Left ventricle myocardium inferior (tissue), 1 donor: ENCODE data around the gene MYO16. TPM values are rescaled to one million over a fixed set of nuclear protein-coding genes. Genes with fewer than 3 reads are reported as not detected.

Experiments
- DNase-seq: peaks from one replicate; pipeline ENCODE4 v3.0.0-alpha.2; 2020
- H3K27ac ChIP-seq: fragments of 200-600 bp; replicated peaks from 2 replicates; pipeline ENCODE4 v1.8.0; 2021
- H3K27me3 ChIP-seq: fragments of 200-600 bp; 2 replicates; pipeline ENCODE4 v1.8.0; 2021; ENCODE audit warnings: low read depth
- H3K36me3 ChIP-seq: fragments of 200-600 bp; 2 replicates; pipeline ENCODE4 v1.8.0; 2021
- H3K4me1 ChIP-seq: fragments of 200-600 bp; 2 replicates; pipeline ENCODE4 v1.8.0; 2021
- H3K4me3 ChIP-seq: fragments of 200-600 bp; 2 replicates; pipeline ENCODE4 v1.8.0; 2021; ENCODE audit warnings: mild to moderate bottlenecking, moderate library complexity
- H3K9me3 ChIP-seq: fragments of 200-600 bp; replicated peaks from 2 replicates; pipeline ENCODE4 v1.8.0; 2021
- intact Hi-C: fragments of 100-400 bp; cut with micrococcal nuclease; formaldehyde crosslinking; loops from one replicate; pipeline ENCODE4 v1.11.0; 2022
- total RNA-seq: library from RNA; stranded (reverse); fragmentation: NEBNext Ultra II Directional; extraction: Animal tissue kit (Norgen Biotek cat#: 25700); gene quantifications from one replicate; pipeline ENCODE4 v1.2.1, GENCODE V29; 2021
- TF ChIP-seq, protein P1 (sequence below): fragments of 200-600 bp; IDR thresholded peaks from 2 replicates; pipeline ENCODE4 v1.8.0; 2021; ENCODE audit warnings: antibody characterized with exemption, mild to moderate bottlenecking, borderline replicate concordance
- donor health status: DM: no; HTN: yes; CAD: no; lungs with severe emphysema.

The MYO16 gene
- total RNA-seq, 1 donor from 2014 or later: 1.7 TPM

DNA sequence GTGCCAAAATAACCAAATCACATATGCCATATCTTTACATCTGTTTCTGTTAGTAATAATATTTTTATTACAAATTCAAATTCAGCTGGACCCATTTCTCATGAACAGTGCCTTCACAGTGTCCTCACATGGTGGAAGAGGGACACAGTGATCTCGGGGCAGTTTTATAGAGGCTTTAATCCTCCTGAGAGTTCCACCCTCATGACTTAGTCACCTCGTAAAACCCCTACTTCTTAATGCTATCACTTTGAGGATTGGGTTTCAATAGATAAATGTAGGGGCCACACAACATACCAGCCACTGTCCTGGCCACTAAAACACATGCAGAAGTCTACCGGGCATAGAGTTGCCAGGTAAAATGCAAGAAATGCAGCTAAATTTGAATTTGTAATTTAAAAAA, 201.5 kb downstream of the MYO16 start:
- Histone ChIP-seq H3K4me1 (no peaks in the 10 kb centered on the region), H3K27ac (no peak overlapping the region), H3K4me3 (no peak overlapping the region), H3K27me3 (no peaks in the 10 kb centered on the region), H3K9me3 (peaks cover 21% of the 10 kb centered on the region), H3K36me3 (no peaks in the 10 kb centered on the region)
- intact Hi-C loops: no loop called here
- no peak for DNase-seq
- TF ChIP-seq, protein P1, sequence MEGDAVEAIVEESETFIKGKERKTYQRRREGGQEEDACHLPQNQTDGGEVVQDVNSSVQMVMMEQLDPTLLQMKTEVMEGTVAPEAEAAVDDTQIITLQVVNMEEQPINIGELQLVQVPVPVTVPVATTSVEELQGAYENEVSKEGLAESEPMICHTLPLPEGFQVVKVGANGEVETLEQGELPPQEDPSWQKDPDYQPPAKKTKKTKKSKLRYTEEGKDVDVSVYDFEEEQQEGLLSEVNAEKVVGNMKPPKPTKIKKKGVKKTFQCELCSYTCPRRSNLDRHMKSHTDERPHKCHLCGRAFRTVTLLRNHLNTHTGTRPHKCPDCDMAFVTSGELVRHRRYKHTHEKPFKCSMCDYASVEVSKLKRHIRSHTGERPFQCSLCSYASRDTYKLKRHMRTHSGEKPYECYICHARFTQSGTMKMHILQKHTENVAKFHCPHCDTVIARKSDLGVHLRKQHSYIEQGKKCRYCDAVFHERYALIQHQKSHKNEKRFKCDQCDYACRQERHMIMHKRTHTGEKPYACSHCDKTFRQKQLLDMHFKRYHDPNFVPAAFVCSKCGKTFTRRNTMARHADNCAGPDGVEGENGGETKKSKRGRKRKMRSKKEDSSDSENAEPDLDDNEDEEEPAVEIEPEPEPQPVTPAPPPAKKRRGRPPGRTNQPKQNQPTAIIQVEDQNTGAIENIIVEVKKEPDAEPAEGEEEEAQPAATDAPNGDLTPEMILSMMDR: no peak

DNA sequence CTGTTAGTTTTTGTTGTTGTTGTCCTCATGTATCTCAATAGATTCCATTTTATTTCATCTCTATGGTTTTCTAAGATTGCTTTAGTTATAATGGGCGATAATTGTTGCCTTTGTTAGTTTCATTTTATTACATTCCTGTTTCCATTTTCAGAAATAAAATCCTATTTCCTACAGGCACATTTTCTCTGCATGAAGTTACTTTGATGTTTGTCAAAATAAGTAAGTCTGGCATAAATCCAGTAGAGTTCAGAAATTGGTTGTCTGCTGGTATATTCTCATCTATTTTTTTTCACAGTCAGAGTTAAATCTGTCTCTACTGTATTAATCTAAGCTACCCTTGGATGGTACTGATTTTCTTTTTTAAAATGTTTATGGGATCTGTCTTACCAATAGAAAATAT, 204.1 kb downstream of the MYO16 start:
- DNase-seq: no peak
- intact Hi-C loops: no loop called here
- Histone ChIP-seq H3K4me1 (no peaks in the 10 kb centered on the region), H3K36me3 (no peaks in the 10 kb centered on the region), H3K27me3 (no peaks in the 10 kb centered on the region), H3K9me3 (peaks cover 12% of the 10 kb centered on the region), H3K27ac (no peak overlapping the region), H3K4me3 (no peak overlapping the region)
- TF ChIP-seq, protein P1: no peak

DNA sequence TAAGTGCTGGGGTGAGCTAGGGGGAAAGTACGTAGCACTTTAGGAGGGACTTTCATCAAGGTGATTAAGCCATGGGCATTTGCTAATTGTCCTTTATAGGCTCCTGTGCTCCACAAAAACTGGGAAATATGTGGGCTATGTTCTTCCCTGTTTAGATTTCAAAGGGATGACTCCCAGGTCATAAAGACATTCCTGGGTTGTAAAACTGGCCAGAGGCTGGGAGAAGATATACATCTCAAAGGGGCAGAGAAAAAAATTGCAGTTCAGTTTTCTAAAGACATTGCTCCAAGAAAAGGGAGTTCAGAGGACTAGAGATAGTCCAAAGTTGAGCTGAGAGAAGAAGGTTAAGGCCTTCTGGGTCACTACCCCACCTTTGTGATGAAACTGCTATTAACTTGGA, 204.8 kb downstream of the MYO16 start:
- no peaks in the 10 kb centered on the region for H3K36me3 ChIP-seq
- intact Hi-C loops: no loop called here
- H3K27ac ChIP-seq: no peak overlapping the region
- peaks cover 9% of the 10 kb centered on the region for H3K9me3 ChIP-seq
- H3K27me3 ChIP-seq: no peaks in the 10 kb centered on the region
- TF ChIP-seq, protein P1: no peak
- no peak overlapping the region for H3K4me3 ChIP-seq
- DNase-seq: no peak
- no peaks in the 10 kb centered on the region for H3K4me1 ChIP-seq

DNA sequence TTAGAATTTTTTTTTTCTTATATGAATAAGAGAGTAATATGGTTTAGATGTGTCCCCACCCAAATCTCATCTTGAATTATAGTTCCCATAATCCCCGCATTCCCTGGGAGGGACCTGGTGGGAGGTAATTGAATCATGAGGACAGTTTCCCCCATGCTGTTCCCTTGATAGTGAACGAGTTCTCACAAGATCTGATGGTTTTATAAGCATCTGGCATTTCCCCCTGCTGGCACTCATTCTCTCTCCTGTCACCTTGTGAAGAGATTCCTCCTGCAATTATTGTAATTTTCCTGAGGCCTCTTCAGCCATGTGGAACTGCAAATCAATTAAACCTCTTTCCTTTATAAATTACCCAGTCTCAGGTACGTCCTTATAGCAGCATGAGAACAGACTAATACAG, 205.7 kb downstream of the MYO16 start:
- DNase-seq: no peak
- H3K36me3 ChIP-seq: no peaks in the 10 kb centered on the region
- intact Hi-C loops: no loop called here
- TF ChIP-seq, protein P1: no peak
- no peak overlapping the region for H3K27ac ChIP-seq
- H3K4me3 ChIP-seq: no peak overlapping the region
- peaks cover 6% of the 10 kb centered on the region for H3K9me3 ChIP-seq
- H3K4me1 ChIP-seq: no peaks in the 10 kb centered on the region
- no peaks in the 10 kb centered on the region for H3K27me3 ChIP-seq

DNA sequence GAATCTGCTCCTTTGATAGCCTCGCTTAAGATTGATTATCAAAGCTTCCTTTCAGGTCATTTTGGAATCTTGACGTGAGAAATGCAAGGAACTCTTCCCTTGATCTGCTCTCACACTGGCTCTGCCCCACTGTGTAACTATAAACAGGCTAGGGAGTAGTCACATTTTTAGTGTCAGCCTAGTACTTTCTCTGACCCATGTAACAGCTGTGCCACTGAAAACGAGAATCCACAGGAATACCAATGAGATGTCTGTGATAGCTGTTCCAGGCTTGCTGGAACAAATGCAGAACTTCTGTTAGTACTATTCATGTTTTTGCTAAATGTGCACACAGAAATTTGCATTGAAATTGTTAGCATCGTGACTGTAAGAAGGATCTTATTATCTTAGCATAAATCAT, 221.3 kb downstream of the MYO16 start:
- no peak overlapping the region for H3K27ac ChIP-seq
- no peaks in the 10 kb centered on the region for H3K36me3 ChIP-seq
- intact Hi-C loops: no loop called here
- H3K4me3 ChIP-seq: no peak overlapping the region
- no peaks in the 10 kb centered on the region for H3K27me3 ChIP-seq
- no peaks in the 10 kb centered on the region for H3K4me1 ChIP-seq
- TF ChIP-seq, protein P1: no peak
- DNase-seq: no peak
- no peaks in the 10 kb centered on the region for H3K9me3 ChIP-seq

DNA sequence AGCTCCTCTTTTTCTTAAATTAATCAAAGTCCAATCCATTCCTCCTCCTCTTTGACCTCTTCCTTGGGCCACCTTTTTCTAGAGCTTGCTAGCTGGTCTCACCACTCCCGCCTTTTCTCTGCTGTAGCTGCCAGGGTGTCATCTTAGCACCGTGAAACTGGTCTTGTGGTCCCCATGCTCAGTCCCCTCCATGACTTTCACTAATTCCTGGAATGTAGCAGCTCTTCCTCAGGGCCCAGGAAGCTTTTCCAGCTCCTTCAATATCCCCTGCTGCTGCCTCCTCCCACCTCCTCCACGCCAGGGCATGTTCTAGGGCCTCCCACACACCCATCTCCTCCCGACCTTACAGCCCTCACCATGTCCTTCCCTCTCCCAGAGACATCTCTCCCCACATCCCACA, 222.2 kb downstream of the MYO16 start:
- Histone ChIP-seq H3K9me3 (no peaks in the 10 kb centered on the region), H3K27me3 (no peaks in the 10 kb centered on the region), H3K4me3 (no peak overlapping the region), H3K36me3 (no peaks in the 10 kb centered on the region), H3K4me1 (no peaks in the 10 kb centered on the region), H3K27ac (no peak overlapping the region)
- DNase-seq: no peak
- intact Hi-C loops: no loop called here
- TF ChIP-seq, protein P1: no peak
